Pancreas (tissue), 10 donors: ENCODE measurements around the gene LUC7L3. TPM values are rescaled to one million over a fixed set of nuclear protein-coding genes. Genes with fewer than 3 reads are reported as not detected.
A peak's percentile ranks its signal among the peaks of the same experiment; 100 is the strongest.

Source experiments
- ATAC-seq, 4 donors: fragments of 200-7000 bp; cut with Tn5 transposase; one replicate each; pipeline versions ENCODE4 v1.8.0 to v1.9.1; 2020; ENCODE audit warnings: mild to moderate bottlenecking in 4 of 4, moderate library complexity in 4 of 4
- DNase-seq, 6 donors: peaks; one replicate each; pipeline ENCODE4 v3.0.0-alpha.2; 2020
- FAIRE-seq: peaks from 2 replicates; lab custom pipeline; 2012; peaks lifted over from hg19 to GRCh38; lab: Jason Lieb, UNC
- H3K27ac ChIP-seq, 4 donors: fragments of 200-600 bp; sonication (generic); 1 replicate in 3 of 4; 2 replicates in 1 of 4; pipeline versions ENCODE4 v1.5.0 to v1.8.0; 2020
- H3K27me3 ChIP-seq, 4 donors: fragments of 200-600 bp; one replicate each; pipeline ENCODE4 v1.8.0; 2021
- H3K36me3 ChIP-seq, 3 donors: fragments of 200-600 bp; sonication (generic) in 1 of 3; one replicate each; pipeline versions ENCODE4 v1.5.0 to v1.8.0; 2020 to 2021
- H3K4me1 ChIP-seq, 3 donors: fragments of 200-600 bp; one replicate each; pipeline ENCODE4 v1.8.0; 2021
- H3K4me3 ChIP-seq, 4 donors: fragments of 200-600 bp; sonication (generic) in 2 of 4; one replicate each; pipeline versions ENCODE4 v1.5.0 to v1.8.0; 2020 to 2021
- H3K9me3 ChIP-seq, 4 donors: fragments of 200-600 bp; one replicate each; pipeline ENCODE4 v1.8.0; 2021
- CTCF ChIP-seq, 4 donors: fragments of 200-600 bp; sonication (generic) in 3 of 4; IDR thresholded peaks; one replicate each; pipeline versions ENCODE4 v1.5.0 to v1.8.0; 2021; ENCODE audit warnings: antibody characterized with exemption in 4 of 4
- WGBS, 2 donors: extraction: QIAGEN DNeasy Blood & Tissue Kit; methylation state at CpG; one replicate each; pipeline ENCODE4 v1.1.7; 2013; 5-methylcytosine and 5-hydroxymethylcytosine counted together
- intact Hi-C, 3 donors: fragments of 100-400 bp; cut with DNase I; formaldehyde crosslinking; loops; one replicate each; pipeline versions ENCODE4 v1.11.1 to v1.14.2; 2022
- polyA plus RNA-seq, 2 donors: library from polyadenylated mRNA; stranded (reverse); fragments of 200-250 nt; gene quantifications; one replicate each; pipeline ENCODE4 v1.2.3, GENCODE V29; 2013
- total RNA-seq, 6 donors: library from RNA; stranded (reverse); fragmentation: NEBNext Ultra II Directional in 4 of 6; extraction: Animal tissue kit (Norgen Biotek cat#: 25700) in 4 of 6; gene quantifications; one replicate each; pipeline versions ENCODE4 v1.2.1 to v1.2.4, GENCODE V29; 2021 to 2023
- donor health status: healthy with polysubstance abuse.
- donor health status: DM: no; HTN: no; CAD: no; lungs with moderate emphysema.
- donor health status: DM: no; HTN: no; CAD: no.
- donor health status: control.
- donor health status: control.
- donor health status: Bipolar disorder and iron deficiency.
- donor health status: DM: yes; HTN: yes; CAD: no.
- donor health status: DM: no; HTN: no; CAD: no.
- donor health status: DM: no; HTN: no; CAD: no.
- donor health status: DM: yes; HTN: yes; CAD: no.

The LUC7L3 gene
- total and polyA plus RNA-seq, 8 donors: 42.7 to 210 (median 63.4) TPM

- TF ChIP-seq CTCF (IDR thresholded peaks at IDR 0.05): no peak
- intact Hi-C loops: loop anchor here (10.0 kb wide), 2 partner anchors 50 to 170 kb away; partner anchors contain the start of gene WFIKKN2 (in 1 of the 3)
- Histone ChIP-seq H3K27me3 (no peaks in the 10 kb centered on the region), H3K36me3 (no peaks in the 10 kb centered on the region), H3K4me3 (no peak overlapping the region), H3K27ac (peak overlapping the region in 1 of 4 donors; percentile 38), H3K4me1 (peaks cover 0 to 10% (median 9%) of the 10 kb centered on the region in 3 donors), H3K9me3 (no peaks in the 10 kb centered on the region)
- no peak for FAIRE-seq
- WGBS, 2 donors: 60 to 68% methylated on average over 4 of the region's 4 CpGs
- DNase-seq: no peak
- ATAC-seq: no peak
Observed at GRCh38 chr17:50785126-50785525, 65.7 kb downstream of the LUC7L3 start.

DNA sequence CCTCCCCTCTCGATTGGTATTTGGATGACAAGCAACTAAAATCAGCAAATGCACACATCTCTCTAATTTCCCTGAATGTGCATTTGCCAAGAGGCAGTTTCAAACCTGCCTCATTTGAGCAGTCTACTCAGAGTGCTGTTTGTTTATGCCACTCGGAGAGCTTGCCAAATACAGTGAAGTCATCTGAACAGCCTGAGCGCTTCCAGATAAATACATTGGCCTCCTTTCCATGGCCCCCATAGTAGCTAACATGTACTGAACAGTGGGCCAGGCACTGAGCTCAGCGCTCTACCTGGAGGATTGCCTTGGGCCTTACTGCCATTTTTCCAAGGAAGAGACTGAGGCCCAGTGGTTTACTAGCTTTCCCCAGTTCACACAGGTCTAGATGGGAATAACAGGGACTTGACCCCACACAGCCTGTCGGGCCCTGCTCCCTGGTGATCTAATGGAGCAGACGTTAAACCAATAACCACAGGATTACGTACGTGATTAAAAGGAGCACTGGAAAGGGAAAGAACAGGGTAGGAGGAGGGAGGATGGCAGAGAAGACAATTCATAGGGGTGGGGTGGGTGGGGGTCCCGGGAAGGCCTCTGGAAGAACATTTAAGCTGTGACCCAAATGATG, 66.7 kb downstream of the LUC7L3 start:
- peak overlapping the region in 2 of 4 donors; percentile 38 to 46 for H3K27ac ChIP-seq

DNA sequence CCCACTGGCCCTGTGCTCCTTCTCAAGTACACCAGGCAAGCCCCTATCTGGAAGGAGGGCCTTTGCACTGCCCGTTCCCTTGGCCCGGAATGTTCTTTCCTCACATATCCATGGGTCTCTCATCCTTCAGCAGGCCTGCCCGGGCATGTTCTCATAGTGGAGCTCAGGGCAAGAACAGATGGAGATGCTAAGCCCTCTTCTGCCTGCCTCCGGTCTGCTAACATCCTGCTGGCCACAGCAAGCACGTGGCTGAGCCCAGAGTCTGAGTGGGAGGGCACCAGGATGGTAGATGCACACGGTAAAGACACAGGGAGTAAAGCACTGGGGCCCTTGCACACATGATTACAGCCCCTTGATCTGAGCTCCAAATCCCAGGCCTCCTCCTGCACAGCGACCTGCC, 67.7 kb downstream of the LUC7L3 start:
- ATAC-seq (no peak), FAIRE-seq (no peak), DNase-seq (no peak)
- Histone ChIP-seq H3K36me3 (no peaks in the 10 kb centered on the region), H3K4me1 (peaks cover 0 to 10% (median 9%) of the 10 kb centered on the region in 3 donors), H3K4me3 (no peak overlapping the region), H3K27me3 (no peaks in the 10 kb centered on the region), H3K9me3 (no peaks in the 10 kb centered on the region), H3K27ac (no peak overlapping the region)
- no peak for TF ChIP-seq CTCF (IDR thresholded peaks at IDR 0.05)
- intact Hi-C loops: loop anchor here (10.0 kb wide), 2 partner anchors 48 to 168 kb away; partner anchors contain the start of gene WFIKKN2 (in 1 of the 3)
- WGBS, 2 donors: 92% methylated on average over 7 of the region's 7 CpGs

More for the DNA sequence above, 66.7 kb downstream of the LUC7L3 start:
- no peak for TF ChIP-seq CTCF (IDR thresholded peaks at IDR 0.05)
- DNase-seq (peak in 3 of 6 donors; percentile 45 to 60 (median 49)), ATAC-seq (peak; percentile 81 to 88 (median 86)), FAIRE-seq (no peak)
- whole genome bisulfite sequencing, 2 donors: 48 to 52% methylated on average over 9 of the region's 9 CpGs
- Histone ChIP-seq H3K36me3 (no peaks in the 10 kb centered on the region), H3K4me1 (peaks cover 0 to 10% (median 9%) of the 10 kb centered on the region in 3 donors), H3K27me3 (no peaks in the 10 kb centered on the region), H3K9me3 (no peaks in the 10 kb centered on the region), H3K4me3 (no peak overlapping the region)
- intact Hi-C loops: loop anchor here (10.0 kb wide), 2 partner anchors 49 to 169 kb away; partner anchors contain the start of gene WFIKKN2 (in 1 of the 3)

DNA sequence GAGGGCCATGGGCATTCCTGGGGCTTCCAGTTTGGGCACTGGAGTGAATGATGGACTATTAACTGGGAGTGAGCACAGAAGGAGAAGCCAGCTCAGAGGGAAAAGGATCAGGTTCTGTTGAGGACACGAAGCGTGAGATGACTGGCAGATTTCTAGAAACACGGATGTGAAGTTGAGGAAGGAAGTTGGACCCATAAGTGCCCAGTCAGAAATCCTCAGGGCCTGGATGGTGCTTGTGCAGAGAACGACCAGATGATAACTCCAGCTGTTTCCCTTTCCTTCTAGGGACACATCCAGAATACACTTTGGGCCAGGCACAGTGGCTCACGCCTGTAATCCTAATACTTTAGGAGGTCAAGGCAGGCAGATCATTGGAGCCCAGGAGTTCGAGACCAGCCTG, 71.2 kb downstream of the LUC7L3 start:
- Histone ChIP-seq H3K4me3 (no peak overlapping the region), H3K27ac (no peak overlapping the region), H3K4me1 (peaks cover 0 to 7% (median 7%) of the 10 kb centered on the region in 3 donors), H3K36me3 (no peaks in the 10 kb centered on the region), H3K27me3 (no peaks in the 10 kb centered on the region), H3K9me3 (no peaks in the 10 kb centered on the region)
- FAIRE-seq (no peak), DNase-seq (no peak), ATAC-seq (no peak)
- intact Hi-C loops: no loop called here
- no peak for TF ChIP-seq CTCF (IDR thresholded peaks at IDR 0.05)
- WGBS, 2 donors: 79 to 83% methylated on average over 6 of the region's 6 CpGs

GRCh38 chr17:50792132-50792531, 72.7 kb downstream of the LUC7L3 start:
- H3K36me3 ChIP-seq: no peaks in the 10 kb centered on the region
- intact Hi-C loops: no loop called here
- no peak overlapping the region for H3K4me3 ChIP-seq
- no peak for FAIRE-seq
- no peaks in the 10 kb centered on the region for H3K27me3 ChIP-seq
- 90 to 93% methylated on average over 7 of the region's 7 CpGs for WGBS, 2 donors
- H3K4me1 ChIP-seq: no peaks in the 10 kb centered on the region
- no peak for ATAC-seq
- H3K9me3 ChIP-seq: no peaks in the 10 kb centered on the region
- no peak overlapping the region for H3K27ac ChIP-seq
- no peak for TF ChIP-seq CTCF (IDR thresholded peaks at IDR 0.05)
- DNase-seq: no peak
